Central memory CD8-positive, alpha-beta T cell (primary cell): ENCODE data around the gene DSC1.
A peak's percentile ranks its signal among the peaks of the same experiment; 100 is the strongest.
"Not testable (repeated sequence)": the region's sequence is repeated elsewhere in the genome, so short reads cannot be mapped to it uniquely, and the experiment has no call there.

Experiments
- ATAC-seq: fragments of 150-1000 bp; cut with Tn5 transposase; replicated peaks from 2 replicates; pipeline ENCODE4 v1.10.0; 2022; ENCODE audit warnings: mild to moderate bottlenecking, moderate FRiP score, moderate number of reproducible peaks; ENCODE audit not compliant: poor library complexity, severe bottlenecking; ENCODE audit errors: extremely low read depth
- DNase-seq, 2 donors: peaks; one replicate each; pipeline ENCODE4 v3.0.0; 2021; ENCODE audit warnings: low spot score in 2 of 2
- H3K27ac Mint-ChIP-seq: one replicate; pipeline ENCODE4 v1.8.0; 2022; ENCODE audit warnings: low read depth, mild to moderate bottlenecking, moderate library complexity, mixed read lengths
- H3K27me3 Mint-ChIP-seq: one replicate; pipeline ENCODE4 v1.8.0; 2022; ENCODE audit warnings: mixed read lengths
- H3K36me3 Mint-ChIP-seq: one replicate; pipeline ENCODE4 v1.8.0; 2022; ENCODE audit warnings: mild to moderate bottlenecking, moderate library complexity, mixed read lengths; ENCODE audit not compliant: insufficient read depth
- H3K4me1 Mint-ChIP-seq: one replicate; pipeline ENCODE4 v1.8.0; 2022; ENCODE audit warnings: mixed read lengths
- H3K4me3 Mint-ChIP-seq: one replicate; pipeline ENCODE4 v1.8.0; 2022; ENCODE audit warnings: mild to moderate bottlenecking, moderate library complexity, mixed read lengths
- H3K9me3 Mint-ChIP-seq: one replicate; pipeline ENCODE4 v1.8.0; 2022; ENCODE audit warnings: mixed read lengths

Gene DSC1

DNA sequence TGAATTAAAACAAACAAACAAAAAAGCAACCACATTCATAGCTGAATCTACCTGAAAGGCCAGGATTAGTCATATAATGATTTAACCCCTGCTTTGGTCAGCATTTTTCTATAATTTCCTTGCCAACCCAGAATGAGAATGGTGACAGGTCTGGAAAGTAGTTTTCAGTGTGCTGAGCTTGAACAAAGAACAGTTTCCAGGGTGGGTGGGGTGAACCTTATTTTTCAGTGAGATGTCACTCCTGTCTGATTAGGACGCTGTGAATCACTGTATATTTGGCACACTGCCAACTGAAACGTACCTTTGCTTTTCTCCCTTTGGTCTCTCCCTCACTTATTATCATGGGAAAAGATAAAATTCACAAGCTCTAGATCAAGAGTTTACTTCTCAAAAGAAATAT, 35.0 kb upstream of the DSC1 start:
- DNase-seq: no peak
- Mint-ChIP-seq H3K4me1 (no peaks in the 10 kb centered on the region), H3K9me3 (peaks cover 10% of the 10 kb centered on the region), H3K27ac (no peak overlapping the region), H3K4me3 (no peak overlapping the region), H3K36me3 (peaks cover 2% of the 10 kb centered on the region), H3K27me3 (no peaks in the 10 kb centered on the region)
- ATAC-seq: no peak

DNA sequence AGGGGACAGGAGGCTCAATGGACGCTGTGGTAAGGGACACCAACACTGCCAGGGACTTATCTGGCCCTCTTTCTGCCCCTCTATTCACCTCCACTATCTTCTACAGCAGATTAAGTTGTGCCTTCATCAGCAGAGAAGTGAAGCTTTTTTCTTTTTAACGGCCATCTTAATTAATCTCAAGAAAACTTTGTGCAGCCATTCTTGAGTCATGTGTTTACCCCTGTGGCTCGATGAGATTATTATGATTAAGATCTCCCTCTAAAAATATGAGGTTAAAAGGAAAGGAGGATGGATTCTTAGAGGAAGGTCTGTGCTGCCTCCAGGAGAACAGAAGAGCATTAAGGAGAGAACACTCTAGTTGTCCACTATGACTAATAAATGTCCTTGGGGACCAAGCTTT, 32.4 kb upstream of the DSC1 start:
- Mint-ChIP-seq H3K27me3 (no peaks in the 10 kb centered on the region), H3K9me3 (peaks cover 10% of the 10 kb centered on the region), H3K4me3 (no peak overlapping the region), H3K36me3 (no peaks in the 10 kb centered on the region), H3K4me1 (no peaks in the 10 kb centered on the region), H3K27ac (no peak overlapping the region)
- ATAC-seq: no peak
- no peak for DNase-seq

DNA sequence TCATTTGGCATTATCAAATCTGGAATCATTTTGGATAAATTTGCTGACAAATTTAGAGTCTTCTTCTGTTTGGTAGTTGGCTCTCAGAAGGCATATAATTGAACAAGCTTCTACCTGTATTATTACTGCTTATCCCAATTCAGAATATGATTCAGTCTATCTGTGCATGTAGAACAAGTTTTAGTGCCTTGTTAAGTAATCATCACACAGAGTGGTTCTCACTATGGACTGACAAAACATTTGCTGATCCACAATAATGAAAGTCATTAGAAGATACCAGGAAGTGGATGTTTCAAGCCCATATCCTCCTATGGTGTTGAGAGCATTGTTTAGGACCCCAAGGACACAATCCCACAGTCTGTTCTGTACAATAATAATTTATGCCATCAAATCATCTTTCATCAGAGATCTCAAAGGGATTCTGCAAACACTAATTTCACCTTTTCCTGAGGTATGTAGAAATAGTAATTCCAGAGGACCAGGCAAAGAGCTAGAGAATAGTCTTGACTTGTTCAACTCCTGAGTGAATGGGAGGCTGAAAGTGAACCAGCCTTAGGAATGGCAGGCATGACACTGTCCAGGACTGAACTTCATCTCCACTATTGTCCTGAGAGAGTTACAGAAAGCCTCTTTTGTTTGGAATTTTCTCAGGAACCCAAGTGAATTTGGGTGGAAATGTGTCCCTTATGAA, 29.6 kb upstream of the DSC1 start:
- DNase-seq (no peak), ATAC-seq (no peak)

DNA sequence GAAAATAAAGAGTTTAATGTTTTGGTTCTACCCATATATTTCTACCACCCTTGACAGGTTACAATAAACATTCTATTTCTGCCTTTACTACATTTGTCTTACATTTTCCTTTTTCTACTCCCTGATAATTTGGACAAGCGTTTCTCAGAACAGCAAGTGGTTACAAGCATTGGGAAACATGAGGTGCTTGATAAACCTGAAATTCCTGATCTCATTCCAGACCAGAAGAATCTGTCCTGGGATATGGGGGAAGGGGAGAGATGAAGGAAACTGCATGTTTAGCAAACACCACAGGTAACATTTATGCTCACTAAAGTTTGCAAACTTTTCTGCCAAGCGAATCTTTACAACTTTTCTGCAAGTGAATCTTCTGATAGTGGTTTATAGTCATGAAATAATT, 28.3 kb upstream of the DSC1 start:
- Mint-ChIP-seq H3K36me3 (no peaks in the 10 kb centered on the region), H3K4me1 (no peaks in the 10 kb centered on the region), H3K27me3 (no peaks in the 10 kb centered on the region), H3K9me3 (peaks cover 18% of the 10 kb centered on the region), H3K4me3 (no peak overlapping the region), H3K27ac (no peak overlapping the region)
- ATAC-seq: no peak
- DNase-seq: no peak

More for the DNA sequence above, 29.6 kb upstream of the DSC1 start:
- no peaks in the 10 kb centered on the region for H3K4me1 Mint-ChIP-seq
- H3K4me3 Mint-ChIP-seq: no peak overlapping the region
- H3K9me3 Mint-ChIP-seq: peaks cover 12% of the 10 kb centered on the region
- H3K27me3 Mint-ChIP-seq: no peaks in the 10 kb centered on the region
- peak overlapping the region; percentile 22 for H3K27ac Mint-ChIP-seq
- no peaks in the 10 kb centered on the region for H3K36me3 Mint-ChIP-seq

DNA sequence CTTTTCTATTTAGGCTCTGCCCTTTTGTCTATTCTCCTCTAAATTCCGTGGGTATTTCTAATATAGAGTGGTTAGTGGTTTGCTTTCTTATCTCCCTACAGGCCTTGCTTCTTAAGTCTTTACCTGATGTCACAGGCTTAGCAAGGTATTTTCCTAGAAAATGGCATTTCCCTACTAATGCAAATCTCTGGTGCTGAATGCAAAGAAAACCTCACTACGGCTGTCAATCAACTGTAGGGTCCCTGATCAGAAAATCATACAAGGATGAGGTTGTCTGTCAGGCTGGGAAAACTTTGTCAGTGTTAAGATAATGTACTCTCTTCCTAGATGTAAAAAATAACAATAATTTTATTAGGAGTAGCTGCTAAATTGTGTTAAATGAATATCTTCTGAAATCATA, 27.1 kb upstream of the DSC1 start:
- no peaks in the 10 kb centered on the region for H3K36me3 Mint-ChIP-seq
- no peaks in the 10 kb centered on the region for H3K27me3 Mint-ChIP-seq

DNA sequence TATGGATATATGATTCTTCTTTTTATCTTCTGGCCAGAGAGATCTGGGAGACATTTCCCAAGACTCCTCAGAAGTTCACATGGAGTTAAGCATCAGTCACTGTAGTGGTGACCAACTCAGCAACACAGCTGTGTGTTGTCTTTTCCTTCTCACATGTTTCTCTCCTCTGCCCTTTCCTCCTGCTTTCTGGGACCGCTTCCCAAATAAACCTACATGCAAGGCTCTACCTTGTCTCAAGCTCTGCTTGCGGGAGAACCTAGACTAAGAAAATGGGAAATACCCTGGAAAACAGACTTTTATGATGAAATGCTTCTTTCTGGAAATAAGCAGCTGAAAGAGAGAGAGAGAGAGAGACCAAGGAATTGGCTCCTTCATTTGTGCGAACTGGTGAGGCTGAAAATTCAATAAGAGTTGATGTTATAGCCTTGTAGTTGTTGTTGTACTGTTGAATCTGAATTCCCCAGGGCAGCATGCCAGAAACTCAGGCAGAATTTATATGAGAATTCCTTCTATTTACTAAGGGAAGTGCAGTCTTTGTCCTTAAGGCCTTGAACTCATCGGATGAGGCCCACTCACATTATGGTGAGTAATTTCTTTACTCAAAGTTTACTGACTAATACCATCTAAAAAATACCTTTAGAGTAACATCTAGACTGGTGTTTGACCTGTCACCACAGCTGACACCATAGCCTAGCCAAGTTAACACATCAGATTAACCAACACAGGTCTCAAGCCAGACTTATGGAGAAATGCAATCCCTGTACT, 22.7 kb upstream of the DSC1 start:
- ATAC-seq: no peak
- no peak overlapping the region for H3K4me3 Mint-ChIP-seq
- H3K27ac Mint-ChIP-seq: no peak overlapping the region
- no peaks in the 10 kb centered on the region for H3K4me1 Mint-ChIP-seq
- H3K9me3 Mint-ChIP-seq: peaks cover 21% of the 10 kb centered on the region
- no peak for DNase-seq
- H3K27me3 Mint-ChIP-seq: no peaks in the 10 kb centered on the region
- no peaks in the 10 kb centered on the region for H3K36me3 Mint-ChIP-seq

More for the DNA sequence above, 27.1 kb upstream of the DSC1 start:
- Mint-ChIP-seq H3K4me1 (no peaks in the 10 kb centered on the region), H3K4me3 (no peak overlapping the region), H3K27ac (no peak overlapping the region), H3K9me3 (peaks cover 16% of the 10 kb centered on the region)
- DNase-seq (no peak), ATAC-seq (no peak)

DNA sequence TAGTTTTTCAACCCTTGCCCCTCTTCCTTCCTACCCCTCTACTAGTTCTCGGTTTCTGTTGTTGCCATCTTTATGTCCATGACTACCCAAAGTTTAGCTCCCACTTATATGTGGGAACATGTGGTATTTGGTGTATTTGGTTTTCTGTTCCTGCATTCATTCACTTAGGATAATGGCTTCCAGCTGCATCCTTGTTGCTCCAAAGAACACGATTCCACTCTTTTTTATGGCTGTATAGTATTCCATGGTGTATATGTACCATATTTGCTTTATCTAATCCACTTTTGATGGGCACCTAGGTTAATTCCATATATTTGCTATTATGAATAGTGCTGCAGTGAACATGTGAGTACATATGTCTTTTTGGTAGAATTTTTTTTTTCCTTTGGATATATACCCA, 20.6 kb upstream of the DSC1 start:
- Mint-ChIP-seq H3K27ac (no peak overlapping the region), H3K4me3 (no peak overlapping the region), H3K27me3 (no peaks in the 10 kb centered on the region), H3K36me3 (no peaks in the 10 kb centered on the region), H3K9me3 (peaks cover 14% of the 10 kb centered on the region), H3K4me1 (no peaks in the 10 kb centered on the region)
- ATAC-seq: no peak
- no peak for DNase-seq

DNA sequence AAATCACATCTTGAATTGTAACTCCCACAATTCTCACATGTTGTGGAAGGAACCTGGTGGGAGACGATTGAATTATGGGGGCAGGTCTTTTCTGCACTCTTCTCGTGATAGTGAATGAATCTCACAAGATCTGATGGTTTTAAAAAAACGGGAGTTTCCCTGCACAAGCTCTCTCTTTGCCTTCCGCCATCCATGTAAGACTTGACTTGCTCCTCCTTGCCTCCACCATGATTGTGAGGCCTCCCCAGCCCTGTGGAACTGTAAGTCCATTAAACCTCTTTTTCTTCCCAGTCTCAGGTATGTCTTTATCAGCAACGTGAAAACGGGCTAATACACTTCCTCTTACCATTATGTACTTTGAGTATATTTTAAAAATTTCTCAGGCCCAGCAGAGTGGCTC, 14.7 kb upstream of the DSC1 start:
- not testable (repeated sequence) for H3K27ac Mint-ChIP-seq, H3K27me3 Mint-ChIP-seq, H3K4me3 Mint-ChIP-seq, DNase-seq, ATAC-seq, H3K36me3 Mint-ChIP-seq, H3K4me1 Mint-ChIP-seq
- peaks cover 18% of the 10 kb centered on the region for H3K9me3 Mint-ChIP-seq

DNA sequence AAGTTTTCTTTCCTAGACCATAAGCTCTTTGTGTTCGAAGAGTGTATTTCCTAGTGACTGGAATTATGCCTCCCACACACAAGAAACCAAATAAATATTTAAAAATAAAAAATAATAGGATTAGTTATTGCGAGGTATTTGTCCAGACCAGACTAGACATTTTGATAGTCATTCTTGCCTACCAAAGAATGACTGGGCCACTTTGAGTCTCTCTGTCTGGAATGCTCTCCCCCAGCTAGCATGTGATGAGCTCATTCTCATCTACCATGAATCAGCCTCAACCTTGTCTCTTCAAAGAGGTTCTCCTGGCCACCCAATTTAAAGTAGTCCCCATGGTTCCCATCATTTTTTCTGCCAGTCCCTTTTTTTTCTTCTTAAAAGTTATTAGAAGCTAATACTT, 13.9 kb upstream of the DSC1 start:
- ATAC-seq (no peak), DNase-seq (no peak)
- Mint-ChIP-seq H3K36me3 (no peaks in the 10 kb centered on the region), H3K27ac (no peak overlapping the region), H3K4me1 (no peaks in the 10 kb centered on the region), H3K9me3 (peaks cover 18% of the 10 kb centered on the region), H3K4me3 (no peak overlapping the region), H3K27me3 (no peaks in the 10 kb centered on the region)

DNA sequence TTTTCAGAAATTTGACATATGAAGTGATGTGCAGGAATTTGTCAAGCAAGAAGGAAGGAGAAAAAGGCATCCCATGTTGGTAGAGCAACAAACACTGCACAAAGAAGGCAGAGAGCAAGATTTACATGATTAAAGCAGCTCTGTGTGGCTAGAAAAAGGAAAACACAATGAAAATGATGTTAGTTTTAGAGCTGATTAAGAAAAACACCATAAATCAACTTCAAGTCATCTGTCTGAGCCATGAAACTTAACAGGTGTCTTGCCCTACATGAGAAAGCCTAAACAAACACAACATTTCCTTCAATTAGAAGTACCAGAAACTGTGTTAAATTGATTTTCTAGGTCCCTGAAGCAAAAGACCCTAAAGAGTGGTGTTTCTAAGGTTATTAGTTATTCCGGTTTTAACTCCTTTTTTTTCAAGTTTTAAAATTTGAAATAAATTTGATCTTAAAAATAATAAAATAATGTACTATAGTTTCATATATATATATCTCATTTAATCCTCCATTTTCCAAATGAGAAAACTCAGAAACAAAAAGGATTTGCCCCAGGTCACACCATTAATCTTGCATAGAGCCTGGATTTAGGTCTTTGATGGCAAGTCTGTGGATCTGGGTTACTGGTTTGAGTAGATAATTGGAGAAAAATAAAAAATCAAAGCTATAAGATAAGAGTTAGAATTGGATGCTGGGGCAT, 8.6 kb upstream of the DSC1 start:
- no peaks in the 10 kb centered on the region for H3K36me3 Mint-ChIP-seq
- no peak overlapping the region for H3K27ac Mint-ChIP-seq
- no peaks in the 10 kb centered on the region for H3K4me1 Mint-ChIP-seq
- peaks cover 11% of the 10 kb centered on the region for H3K9me3 Mint-ChIP-seq
- no peak for ATAC-seq
- no peaks in the 10 kb centered on the region for H3K27me3 Mint-ChIP-seq
- no peak for DNase-seq
- no peak overlapping the region for H3K4me3 Mint-ChIP-seq

DNA sequence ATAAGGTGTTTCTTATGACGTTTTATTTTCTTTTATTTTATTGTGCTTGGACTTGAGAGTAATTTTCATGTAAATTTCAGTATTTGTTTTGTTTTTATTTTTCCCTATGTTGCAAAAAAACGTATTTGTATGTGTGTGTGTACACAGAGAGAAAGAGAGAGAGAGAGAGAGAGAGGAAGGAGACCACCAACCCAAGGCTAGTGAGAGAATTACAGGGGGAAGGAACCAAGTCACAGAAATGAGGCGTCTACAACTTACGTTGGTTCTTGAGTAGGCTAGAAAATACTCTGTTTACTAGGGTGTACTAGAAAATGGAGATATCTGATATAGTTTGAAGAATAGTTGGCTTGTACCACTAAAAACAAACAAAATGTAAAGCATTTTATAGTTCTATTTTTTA, 7.7 kb upstream of the DSC1 start:
- ATAC-seq (no peak), DNase-seq (no peak)
- Mint-ChIP-seq H3K9me3 (peaks cover 5% of the 10 kb centered on the region), H3K36me3 (no peaks in the 10 kb centered on the region), H3K4me1 (no peaks in the 10 kb centered on the region), H3K27ac (no peak overlapping the region), H3K27me3 (no peaks in the 10 kb centered on the region), H3K4me3 (no peak overlapping the region)

DNA sequence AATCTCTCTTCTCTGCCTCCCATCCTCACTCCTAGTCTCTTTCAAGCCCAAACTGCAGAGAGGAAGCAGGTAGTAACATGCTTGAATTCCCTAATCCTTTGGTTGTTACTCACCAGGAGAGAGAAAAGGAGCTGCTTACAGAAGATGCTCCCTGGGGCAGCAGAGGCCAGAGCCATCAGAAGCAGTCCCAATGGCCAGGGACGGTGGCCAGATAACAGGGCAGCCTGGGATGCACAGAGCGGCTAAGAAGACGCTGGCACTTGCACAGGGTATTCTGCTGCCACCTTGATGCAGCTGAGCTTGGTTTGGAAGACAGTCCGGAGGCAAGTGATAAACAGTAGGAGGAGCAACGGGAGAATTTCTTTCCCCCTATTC, 250 bp downstream of the DSC1 start:
- DNase-seq: no peak
- Mint-ChIP-seq H3K27ac (no peak overlapping the region), H3K4me1 (no peaks in the 10 kb centered on the region), H3K4me3 (no peak overlapping the region), H3K9me3 (peaks cover 6% of the 10 kb centered on the region), H3K36me3 (peaks cover 2% of the 10 kb centered on the region), H3K27me3 (no peaks in the 10 kb centered on the region)
- no peak for ATAC-seq
